CD4-positive, alpha-beta T cell treated with Interleukin-6 at 100 ng/mL for 8 hours (primary cell): ENCODE results near the gene TRAFD1.

Experiments
- DNase-seq: peaks from one replicate; pipeline ENCODE4 v3.0.0-alpha.2; 2020; ENCODE audit warnings: mixed read lengths, low spot score

The TRAFD1 gene

GRCh38 chr12:112115259-112116045 is 9.9 kb upstream of the TRAFD1 start:
- no peak for DNase-seq

- DNase-seq, result peak; percentile 7
Measured at GRCh38 chr12:112116232-112117060, 8.9 kb upstream of the TRAFD1 start.

GRCh38 chr12:112117685-112118084 is 7.7 kb upstream of the TRAFD1 start:
- no peak for DNase-seq

- no peak for DNase-seq
Measured at GRCh38 chr12:112121780-112122565, 3.4 kb upstream of the TRAFD1 start.

GRCh38 chr12:112122823-112123690 is 2.3 kb upstream of the TRAFD1 start:
- no peak for DNase-seq

- DNase-seq, result no peak
Measured at GRCh38 chr12:112124918-112125249, 476 bp upstream of the TRAFD1 start.

GRCh38 chr12:112126000-112126438 is 659 bp downstream of the TRAFD1 start:
- no peak for DNase-seq

- no peak for DNase-seq
Measured at GRCh38 chr12:112126911-112127310, 1.6 kb downstream of the TRAFD1 start.

GRCh38 chr12:112130441-112130998 is 5.2 kb downstream of the TRAFD1 start:
- DNase-seq, result peak; percentile 64

- DNase-seq, result no peak
Measured at GRCh38 chr12:112131686-112132085, 6.3 kb downstream of the TRAFD1 start.

GRCh38 chr12:112133418-112133817 is 8.1 kb downstream of the TRAFD1 start:
- DNase-seq, result no peak

- no peak for DNase-seq
Measured at GRCh38 chr12:112134731-112135130, 9.4 kb downstream of the TRAFD1 start.

- DNase-seq, result no peak
Measured at GRCh38 chr12:112140728-112141127, 15.4 kb downstream of the TRAFD1 start.

- no peak for DNase-seq
Measured at GRCh38 chr12:112146123-112146522, 20.8 kb downstream of the TRAFD1 start.

- DNase-seq, result no peak
Measured at GRCh38 chr12:112148031-112148513, 22.7 kb downstream of the TRAFD1 start.

- no peak for DNase-seq
Measured at GRCh38 chr12:112149596-112149995, 24.2 kb downstream of the TRAFD1 start.

- DNase-seq, result no peak
Measured at GRCh38 chr12:112151766-112152541, 26.6 kb downstream of the TRAFD1 start.

- no peak for DNase-seq
Measured at GRCh38 chr12:112153181-112153892, 28.0 kb downstream of the TRAFD1 start.

GRCh38 chr12:112153893-112154219 is 28.5 kb downstream of the TRAFD1 start:
- no peak for DNase-seq
